Ishikawa (cell line): ENCODE results near the gene CENPI.

ENCODE experiments used
- CEBPB ChIP-seq: IDR thresholded peaks from 2 replicates; pipeline ENCODE4 v1.6.1; 2012
- CREB1 ChIP-seq: IDR thresholded peaks from 2 replicates; pipeline ENCODE4 v1.6.1; 2012; ENCODE audit warnings: low read depth
- EGR1 ChIP-seq: IDR thresholded peaks from 2 replicates; pipeline ENCODE4 v1.6.1; 2012
- EP300 ChIP-seq: IDR thresholded peaks from 2 replicates; pipeline ENCODE4 v1.6.1; 2012; ENCODE audit warnings: borderline replicate concordance
- FOXM1 ChIP-seq: IDR thresholded peaks from 2 replicates; pipeline ENCODE4 v1.6.1; 2012; ENCODE audit warnings: low read depth, borderline replicate concordance
- NFIC ChIP-seq: IDR thresholded peaks from 2 replicates; pipeline ENCODE4 v1.6.1; 2012
- RAD21 ChIP-seq: IDR thresholded peaks from 2 replicates; pipeline ENCODE4 v1.6.1; 2012; ENCODE audit warnings: low read depth
- REST ChIP-seq: IDR thresholded peaks from 2 replicates; pipeline ENCODE4 v1.6.1; 2012; ENCODE audit warnings: low read depth, mild to moderate bottlenecking
- TAF1 ChIP-seq: IDR thresholded peaks from 2 replicates; pipeline ENCODE4 v1.6.1; 2012; ENCODE audit warnings: low read depth, mild to moderate bottlenecking
- TCF12 ChIP-seq: IDR thresholded peaks from 2 replicates; pipeline ENCODE4 v1.6.1; 2012; ENCODE audit warnings: low read depth
- TEAD4 ChIP-seq: IDR thresholded peaks from 2 replicates; pipeline ENCODE4 v1.6.1; 2012
- USF1 ChIP-seq: IDR thresholded peaks from 2 replicates; pipeline ENCODE4 v1.6.1; 2012
- YY1 ChIP-seq: IDR thresholded peaks from 2 replicates; pipeline ENCODE4 v1.6.1; 2012; ENCODE audit warnings: low read depth
- ZBTB7A ChIP-seq: IDR thresholded peaks from 2 replicates; pipeline ENCODE4 v1.6.1; 2012; ENCODE audit warnings: low read depth
- TF ChIP-seq, protein P1 (sequence below): IDR thresholded peaks from 2 replicates; pipeline ENCODE4 v1.6.1; 2012

The CENPI gene

DNA sequence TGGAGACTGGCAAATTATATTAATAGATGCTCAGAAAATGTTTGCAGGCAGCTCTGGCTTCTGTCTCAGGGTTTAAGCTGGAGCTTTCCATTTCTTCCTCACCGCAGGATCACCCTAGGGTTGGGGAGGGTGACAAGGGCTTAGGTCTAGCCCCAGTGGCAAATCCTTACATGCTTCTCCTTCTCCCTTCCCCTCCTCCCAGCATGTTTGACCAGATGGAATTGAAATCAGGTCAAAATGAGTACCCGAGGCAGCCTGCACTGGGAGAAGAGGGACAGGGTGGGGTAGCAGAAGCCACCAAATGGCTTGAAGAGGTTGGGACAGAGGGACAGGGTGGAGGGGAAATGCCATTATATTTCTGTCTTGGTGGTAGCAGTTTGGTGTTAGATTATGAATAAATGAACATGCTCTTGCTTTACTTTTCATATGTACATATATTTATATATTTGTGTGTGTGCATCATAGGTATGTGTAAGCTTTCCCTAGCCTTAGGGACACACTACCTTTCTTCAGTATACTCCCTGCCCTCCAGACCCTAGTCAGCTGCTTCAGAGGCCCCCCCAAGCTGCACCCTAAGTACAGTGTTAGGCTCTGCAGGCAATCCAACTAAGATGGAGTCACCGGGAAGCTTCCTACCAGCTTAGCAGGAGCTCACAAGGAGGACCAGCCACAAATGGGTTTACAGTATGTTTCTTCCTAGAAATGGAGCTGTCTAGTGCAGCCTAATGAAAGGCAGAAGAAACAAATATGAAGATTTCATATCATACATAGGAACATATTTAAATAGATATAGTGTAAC lies 17.5 kb upstream of the CENPI start:
- no peak for TF ChIP-seq CEBPB
- no peak for TF ChIP-seq TCF12

GRCh38 chrX:101081231-101081630 lies 16.8 kb upstream of the CENPI start:
- TF ChIP-seq TEAD4 (no peak), USF1 (no peak), EP300 (no peak), CEBPB (no peak), CREB1 (no peak), EGR1 (no peak), YY1 (no peak), RAD21 (no peak), REST (no peak)

- TF ChIP-seq CREB1 (no peak), ZBTB7A (no peak), CEBPB (no peak), RAD21 (no peak), FOXM1 (no peak), NFIC (no peak), TCF12 (no peak), YY1 (no peak), EP300 (no peak), USF1 (no peak), REST (no peak)
- TF ChIP-seq, protein P1, sequence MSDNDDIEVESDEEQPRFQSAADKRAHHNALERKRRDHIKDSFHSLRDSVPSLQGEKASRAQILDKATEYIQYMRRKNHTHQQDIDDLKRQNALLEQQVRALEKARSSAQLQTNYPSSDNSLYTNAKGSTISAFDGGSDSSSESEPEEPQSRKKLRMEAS, result no peak
These were observed 6.2 kb upstream of the CENPI start for GRCh38 chrX:101091817-101092216.

DNA sequence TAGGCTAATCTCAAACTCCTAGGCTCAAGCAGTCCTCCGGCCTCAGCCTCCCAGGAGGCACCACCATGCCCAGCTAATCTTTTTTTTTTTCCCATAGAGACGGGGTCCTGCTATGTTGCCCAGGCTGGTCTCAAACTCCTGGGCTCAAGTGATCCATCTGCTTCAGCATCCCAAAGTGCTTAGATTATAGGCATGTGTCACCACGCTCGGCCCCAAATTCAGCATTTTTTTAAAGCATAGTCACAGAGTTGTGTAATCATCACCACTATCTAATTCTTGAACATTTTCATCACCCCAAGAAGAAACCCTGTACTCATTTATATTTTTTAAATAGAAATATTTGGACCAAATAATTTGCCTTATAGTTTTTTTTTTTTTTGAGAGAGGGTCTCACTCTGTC lies 10.3 kb downstream of the CENPI start:
- TF ChIP-seq YY1 (no peak), TAF1 (no peak), EGR1 (no peak), CEBPB (no peak), CREB1 (no peak), REST (no peak), FOXM1 (no peak), EP300 (no peak), NFIC (no peak)
- TF ChIP-seq, protein P1, result no peak

DNA sequence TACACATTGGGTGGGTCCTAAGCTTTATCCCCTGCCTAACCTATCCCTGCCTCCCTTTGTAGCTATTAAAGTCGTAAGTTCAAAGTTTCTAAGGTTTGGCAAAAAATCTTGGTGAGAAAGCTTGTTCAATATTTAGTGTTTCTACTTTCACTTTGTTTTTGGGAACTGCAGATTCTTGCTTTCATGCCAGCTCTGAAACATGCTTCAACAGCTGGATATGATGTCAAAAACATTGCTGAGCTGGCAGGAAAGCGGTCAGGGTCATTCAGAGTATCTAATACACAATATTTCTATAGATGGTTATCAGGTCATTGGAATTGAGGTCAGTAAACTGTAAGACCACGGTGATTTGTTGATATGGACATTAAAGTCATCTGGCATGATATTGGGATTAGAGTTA lies 19.7 kb downstream of the CENPI start:
- TF ChIP-seq REST (no peak), ZBTB7A (no peak), RAD21 (no peak), YY1 (no peak), TEAD4 (no peak), TAF1 (no peak), NFIC (no peak), CREB1 (no peak), TCF12 (no peak), EP300 (no peak), FOXM1 (no peak), USF1 (no peak), EGR1 (no peak)
- TF ChIP-seq, protein P1, result no peak
